Erythroblast (primary cell): ENCODE results near the gene TTF2.

Experiments used
- GATA1 ChIP-seq: IDR thresholded peaks from 2 replicates; pipeline ENCODE4 v1.6.1; 2011; ENCODE audit warnings: low read depth, mild to moderate bottlenecking, control low read depth, low read length, moderate library complexity
- POLR2A ChIP-seq: IDR thresholded peaks from 2 replicates; pipeline ENCODE4 v1.6.1; 2011; ENCODE audit warnings: mild to moderate bottlenecking, low read length

DNA sequence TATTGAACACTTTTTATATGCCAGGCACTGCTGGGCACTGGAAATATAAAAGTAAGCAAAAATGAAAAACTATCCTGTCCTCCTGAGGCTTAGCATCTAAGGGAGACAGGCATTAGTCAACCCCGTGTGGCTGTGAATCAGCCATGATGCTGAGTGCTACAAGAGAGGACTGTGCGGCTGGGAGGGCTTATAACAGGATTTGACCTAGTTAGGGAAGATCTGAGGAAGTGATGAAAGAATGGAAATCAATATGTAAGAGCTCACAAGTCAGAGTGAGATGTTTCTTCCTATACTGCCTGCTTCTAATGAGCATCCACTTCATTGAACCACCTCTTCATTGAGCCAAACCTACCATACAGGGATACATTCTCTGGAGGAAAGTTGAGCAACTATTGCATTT lies 46.4 kb downstream of the TTF2 start:
- TF ChIP-seq POLR2A (no peak), GATA1 (no peak)
